Common myeloid progenitor, CD34-positive (primary cell): ENCODE measurements around the gene A2M.

ENCODE experiments used
- CTCF ChIA-PET: fragments of 350-600 bp; sonication (Branson Sonifier 250); formaldehyde crosslinking; loops from one replicate; lab custom pipeline; 2021; ENCODE audit warnings: antibody characterized with exemption; lab: Charles Lee
- POLR2A ChIA-PET: fragments of 350-600 bp; sonication (Branson Sonifier 250); formaldehyde crosslinking; loops from one replicate; lab custom pipeline; 2021; ENCODE audit warnings: antibody characterized with exemption; lab: Charles Lee
- DNase-seq, 3 donors: peaks; one replicate each; pipeline versions ENCODE4 v3.0.0 to v3.0.0-alpha.2; 2013
- H3K27ac ChIP-seq, 2 experiments: 1 replicate in 1 of 2; 2 replicates in 1 of 2; pipeline ENCODE4 v1.7.0; 2013; ENCODE audit warnings: inconsistent platforms in 2 of 2, low read length in 2 of 2, mild to moderate bottlenecking in 2 of 2, low read depth in 1 of 2, moderate library complexity in 1 of 2; ENCODE audit not compliant: severe bottlenecking in 2 of 2, insufficient read depth in 1 of 2, poor library complexity in 1 of 2
- H3K27me3 ChIP-seq, 5 experiments: replicated peaks in 2 of 5; 1 replicate in 3 of 5; 2 replicates in 2 of 5; pipeline versions ENCODE4 v1.6.1 to v1.7.0; 2013; ENCODE audit warnings: low read length in 4 of 5, mild to moderate bottlenecking in 2 of 5, moderate library complexity in 2 of 5, inconsistent platforms in 1 of 5; ENCODE audit not compliant: insufficient read depth in 5 of 5, control insufficient read depth in 4 of 5
- H3K36me3 ChIP-seq, 4 experiments: 1 replicate in 2 of 4; 2 replicates in 2 of 4; pipeline versions ENCODE4 v1.6.1 to v1.7.0; 2013; ENCODE audit warnings: low read length in 3 of 4, control low read depth in 1 of 4, mild to moderate bottlenecking in 1 of 4; ENCODE audit not compliant: control insufficient read depth in 4 of 4, insufficient read depth in 4 of 4
- H3K4me1 ChIP-seq, 4 experiments: 1 replicate in 3 of 4; 2 replicates in 1 of 4; pipeline versions ENCODE4 v1.6.1 to v1.7.1; 2013; ENCODE audit warnings: low read length in 3 of 4, mild to moderate bottlenecking in 3 of 4, control low read depth in 1 of 4, inconsistent platforms in 1 of 4, moderate library complexity in 1 of 4; ENCODE audit not compliant: control insufficient read depth in 4 of 4, insufficient read depth in 4 of 4; ENCODE audit errors: control extremely low read depth in 1 of 4
- H3K4me3 ChIP-seq, 7 experiments: 1 replicate in 4 of 7; 2 replicates in 3 of 7; pipeline versions ENCODE4 v1.5.1 to v1.7.0; 2013; ENCODE audit warnings: mild to moderate bottlenecking in 7 of 7, low read length in 6 of 7, moderate library complexity in 6 of 7, inconsistent platforms in 2 of 7, low read depth in 2 of 7, control low read depth in 1 of 7; ENCODE audit not compliant: insufficient read depth in 4 of 7, control insufficient read depth in 1 of 7; ENCODE audit errors: extremely low read depth in 1 of 7
- H3K9me3 ChIP-seq, 5 experiments: 1 replicate in 4 of 5; 2 replicates in 1 of 5; pipeline versions ENCODE4 v1.6.1 to v1.7.1; 2013; ENCODE audit warnings: low read length in 4 of 5, mild to moderate bottlenecking in 2 of 5, inconsistent platforms in 1 of 5, low read depth in 1 of 5, moderate library complexity in 1 of 5; ENCODE audit not compliant: control insufficient read depth in 4 of 5, insufficient read depth in 2 of 5; ENCODE audit errors: control extremely low read depth in 1 of 5
- WGBS: methylation state at CpG from one replicate; pipeline ENCODE4 v1.1.5; 2013; ENCODE audit not compliant: insufficient coverage; 5-methylcytosine and 5-hydroxymethylcytosine counted together

Gene A2M

GRCh38 chr12:9106610-9107541, 8.8 kb downstream of the A2M start:
- no peaks in the 10 kb centered on the region for H3K27me3 ChIP-seq
- WGBS = 98% methylated on average over 4 of the region's 11 CpGs
- H3K9me3 ChIP-seq = no peaks in the 10 kb centered on the region
- CTCF ChIA-PET = interaction anchor here (1.3 kb wide), 1 partner anchor 16 kb away, joined by 3 read pairs; no protein-coding TSS in a partner anchor
- H3K36me3 ChIP-seq = no peaks in the 10 kb centered on the region
- no peaks in the 10 kb centered on the region for H3K4me1 ChIP-seq
- DNase-seq = no peak
- H3K27ac ChIP-seq = no peak overlapping the region
- H3K4me3 ChIP-seq = no peak overlapping the region
- POLR2A ChIA-PET = no interaction called here

GRCh38 chr12:9106067-9106466, 9.7 kb downstream of the A2M start:
- no CpG with 5 or more reads among the region's 1 CpG for WGBS
- DNase-seq = no peak
- Histone ChIP-seq H3K9me3 (no peaks in the 10 kb centered on the region), H3K27me3 (no peaks in the 10 kb centered on the region), H3K4me3 (no peak overlapping the region), H3K27ac (no peak overlapping the region), H3K36me3 (no peaks in the 10 kb centered on the region), H3K4me1 (no peaks in the 10 kb centered on the region)
- CTCF ChIA-PET = no interaction called here
- POLR2A ChIA-PET = no interaction called here

DNA sequence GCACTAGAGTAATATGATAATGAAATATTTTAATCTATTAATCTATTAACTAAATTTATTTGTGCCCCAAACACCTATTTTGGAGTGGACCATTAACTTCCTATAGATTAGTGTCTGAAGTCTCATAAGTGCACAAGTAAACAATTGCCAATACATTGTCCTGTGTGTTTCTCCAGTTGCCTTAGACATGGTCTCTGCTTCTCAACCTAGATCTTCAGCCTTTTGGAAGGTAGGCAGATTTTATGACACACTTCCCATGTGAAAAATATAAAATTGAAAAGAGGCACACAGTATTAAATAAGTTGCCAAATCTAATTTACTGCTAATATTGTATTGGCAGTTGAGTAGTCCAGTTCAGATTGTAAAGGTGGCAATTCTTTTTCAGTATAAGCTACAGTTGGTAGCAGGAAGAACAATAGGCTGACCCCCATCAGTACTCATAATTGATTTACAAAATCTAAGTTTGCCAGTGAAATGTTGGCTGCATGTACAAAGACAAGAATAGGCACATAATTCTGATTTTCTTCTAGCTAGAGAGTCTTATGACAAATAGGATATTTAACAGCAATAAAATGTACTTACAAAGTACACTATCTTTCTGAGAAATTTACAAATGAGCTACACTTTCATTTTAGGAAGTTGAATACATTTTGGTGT, 10.8 kb downstream of the A2M start:
- Histone ChIP-seq H3K27me3 (no peaks in the 10 kb centered on the region), H3K27ac (no peak overlapping the region), H3K4me1 (no peaks in the 10 kb centered on the region), H3K4me3 (no peak overlapping the region), H3K9me3 (no peaks in the 10 kb centered on the region), H3K36me3 (no peaks in the 10 kb centered on the region)
- no peak for DNase-seq
- CTCF ChIA-PET = interaction anchor here (1.1 kb wide), 1 partner anchor 10 kb away, joined by 3 read pairs; no protein-coding TSS in a partner anchor
- POLR2A ChIA-PET = no interaction called here

- POLR2A ChIA-PET = no interaction called here
Observed at GRCh38 chr12:9104087-9104486, 11.6 kb downstream of the A2M start.

DNA sequence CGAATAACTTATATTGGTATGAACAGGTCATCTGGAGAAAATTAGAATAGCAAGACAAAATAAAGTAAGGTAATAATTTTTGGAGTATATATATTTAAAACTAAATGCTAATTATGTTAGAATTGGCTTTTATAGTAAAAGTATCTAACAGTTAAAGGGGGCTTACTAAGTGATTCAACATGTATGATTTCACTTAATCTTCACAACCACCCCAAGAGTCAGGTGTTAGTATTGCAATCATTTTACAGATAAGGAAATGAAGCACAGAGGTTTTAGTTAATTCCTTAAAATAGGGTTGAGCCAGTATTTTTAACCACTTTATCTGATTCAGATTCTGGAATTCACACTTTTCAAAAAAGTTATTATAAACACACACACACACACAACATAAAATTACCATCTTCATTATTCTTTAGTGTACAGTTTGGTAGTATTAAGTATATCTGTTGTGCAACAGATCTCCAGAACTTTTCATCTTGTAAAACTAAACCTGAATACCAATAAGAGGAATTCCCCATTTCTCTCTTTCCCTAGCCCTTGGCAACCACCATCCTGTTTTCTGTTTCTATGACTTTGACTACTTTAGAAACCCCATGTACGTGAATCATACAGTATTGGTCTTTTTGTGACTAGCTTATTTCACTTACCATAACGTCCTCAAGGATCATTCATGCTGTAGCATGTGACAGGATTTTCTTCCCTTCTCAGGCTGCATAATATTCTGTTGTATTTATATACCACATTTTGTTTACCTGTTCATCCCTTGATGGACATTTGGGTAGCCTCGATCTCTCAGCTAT, 12.5 kb downstream of the A2M start:
- no peak overlapping the region for H3K4me3 ChIP-seq
- H3K9me3 ChIP-seq = no peaks in the 10 kb centered on the region
- ChIA-PET CTCF (interaction anchor here (0.6 to 1.1 kb wide), 2 partner anchors 8 to 14 kb away, joined by 3 read pairs; no protein-coding TSS in a partner anchor), POLR2A (no interaction called here)
- DNase-seq = peak in 2 of 3 donors; percentile 6 to 7
- H3K27me3 ChIP-seq = no peaks in the 10 kb centered on the region
- 100% methylated on average over 2 of the region's 4 CpGs for WGBS
- no peak overlapping the region for H3K27ac ChIP-seq
- no peaks in the 10 kb centered on the region for H3K4me1 ChIP-seq
- peaks cover 0 to 4% (median 2%) of the 10 kb centered on the region in 4 experiments for H3K36me3 ChIP-seq

More at GRCh38 chr12:9104087-9104486, 11.6 kb downstream of the A2M start:
- CTCF ChIA-PET = interaction anchor here (1.1 kb wide), 1 partner anchor 9 kb away, joined by 3 read pairs; no protein-coding TSS in a partner anchor
- no peak overlapping the region for H3K27ac ChIP-seq
- no peak overlapping the region for H3K4me3 ChIP-seq
- H3K4me1 ChIP-seq = no peaks in the 10 kb centered on the region
- peaks cover 0 to 2% (median 0%) of the 10 kb centered on the region in 4 experiments for H3K36me3 ChIP-seq
- H3K9me3 ChIP-seq = no peaks in the 10 kb centered on the region
- no peaks in the 10 kb centered on the region for H3K27me3 ChIP-seq
- 43% methylated on average over 1 of the region's 4 CpGs for WGBS
- DNase-seq = no peak

DNA sequence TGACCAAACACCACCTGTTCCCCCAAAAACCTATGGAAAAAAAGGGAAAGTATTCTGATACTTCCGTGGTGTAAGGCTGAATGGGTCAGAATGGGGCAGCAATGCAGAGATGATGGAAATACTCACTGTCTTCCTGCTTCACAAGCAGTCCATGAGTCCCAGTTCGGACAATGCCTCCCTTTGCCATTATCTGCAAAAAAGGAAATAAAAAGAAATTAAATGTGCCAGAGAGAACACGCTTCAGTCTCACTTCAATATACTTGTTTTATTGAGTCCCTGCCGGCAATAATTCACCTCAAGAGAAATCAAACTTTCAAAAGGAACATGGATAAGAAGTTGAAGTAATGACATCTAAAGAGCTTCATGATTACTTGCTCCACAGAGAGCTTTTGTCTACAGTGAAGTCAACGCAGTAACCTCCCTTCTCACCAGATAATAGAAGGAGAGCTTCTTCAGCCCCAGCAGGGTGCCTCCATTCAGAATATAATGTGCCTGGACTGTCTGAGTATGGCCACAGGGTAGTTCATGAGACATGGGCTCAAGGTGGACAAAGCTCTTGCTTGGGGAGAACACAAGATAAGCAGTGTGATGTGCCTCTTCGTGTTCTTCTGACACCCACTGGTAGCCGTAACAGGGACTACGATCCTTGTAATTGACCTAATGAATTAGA, 14.6 kb downstream of the A2M start:
- H3K27me3 ChIP-seq = no peaks in the 10 kb centered on the region
- ChIA-PET POLR2A (no interaction called here), CTCF (interaction anchor here (1.5 kb wide), 1 partner anchor 15 kb away, joined by 3 read pairs; the partner anchor contains the start of gene A2M)
- H3K9me3 ChIP-seq = no peaks in the 10 kb centered on the region
- 100% methylated on average over 1 of the region's 8 CpGs for WGBS
- no peaks in the 10 kb centered on the region for H3K4me1 ChIP-seq
- DNase-seq = no peak
- peaks cover 0 to 4% (median 2%) of the 10 kb centered on the region in 4 experiments for H3K36me3 ChIP-seq
- H3K27ac ChIP-seq = no peak overlapping the region
- no peak overlapping the region for H3K4me3 ChIP-seq
